Stimulated activated CD4-positive, alpha-beta T cell treated with anti-CD3 and anti-CD28 coated beads, TNF-alpha, amount 100 ng/mL, for 1 hour (primary cell): ENCODE measurements around the gene NGRN.
"Not testable (repeated sequence)": the region's sequence is repeated elsewhere in the genome, so short reads cannot be mapped to it uniquely, and the experiment has no call there.

Experiments used
- DNase-seq, 3 donors: peaks; one replicate each; pipeline ENCODE4 v3.0.0-alpha.2; 2020; ENCODE audit warnings: low read depth in 3 of 3, low spot score in 1 of 3

NGRN gene

DNA sequence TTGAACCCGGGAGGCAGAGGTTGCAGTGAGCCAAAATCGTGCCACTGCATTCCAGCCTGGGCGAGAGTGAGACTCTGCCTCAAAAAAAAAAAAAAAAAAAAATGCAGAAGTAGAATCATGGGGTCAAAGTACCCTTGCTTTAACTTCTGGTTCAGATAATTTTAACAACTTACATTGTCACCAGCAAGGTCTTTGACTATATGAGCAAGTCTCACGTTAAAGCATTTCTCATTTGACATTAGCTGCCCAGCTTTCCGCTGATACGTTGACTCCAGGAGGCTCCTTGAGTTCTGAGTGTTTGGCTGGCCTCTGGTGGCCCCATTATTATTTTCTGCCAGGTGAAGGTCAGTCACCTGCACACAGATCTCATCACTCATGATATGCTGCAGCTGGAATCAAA, 16.2 kb downstream of the NGRN start:
- not testable (repeated sequence) for DNase-seq

DNA sequence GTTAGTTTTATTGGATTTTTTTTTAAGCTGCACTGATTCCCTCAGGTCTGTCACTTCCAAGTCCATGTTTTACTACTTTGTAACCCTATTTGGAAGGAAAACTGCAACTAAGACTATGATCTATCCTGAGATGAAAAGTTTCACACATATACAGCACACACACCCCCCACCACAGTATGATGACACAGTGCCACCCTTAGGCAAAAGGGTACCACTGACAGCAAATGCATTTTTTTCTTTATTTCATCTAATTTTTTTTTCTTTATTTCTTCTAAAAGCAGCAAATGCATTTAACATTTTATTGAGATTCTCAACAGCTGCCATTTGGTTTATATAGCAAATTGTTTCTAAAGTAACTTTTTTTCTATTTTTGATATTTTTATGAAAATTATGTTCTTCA, 21.2 kb downstream of the NGRN start:
- DNase-seq, result no peak

DNA sequence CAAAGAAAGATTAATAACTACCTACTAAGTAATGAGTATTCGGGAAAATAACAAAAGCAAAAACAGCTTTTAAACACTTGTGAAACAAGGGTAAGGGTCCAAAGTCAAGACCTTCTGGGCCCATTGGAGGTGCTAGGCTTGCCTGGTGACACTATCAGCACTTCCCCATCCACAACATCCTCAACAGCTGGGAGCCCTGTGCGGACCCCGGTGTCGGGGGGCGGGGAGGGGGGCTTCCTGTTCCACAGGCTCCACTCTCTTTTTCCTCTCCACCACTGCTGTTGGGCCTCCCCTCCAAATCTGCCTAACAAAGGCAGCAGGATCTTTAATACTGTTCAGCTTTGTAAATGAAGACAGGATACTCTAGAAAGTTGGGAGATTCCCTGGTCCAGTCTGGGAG, 21.6 kb downstream of the NGRN start:
- DNase-seq, result no peak

DNA sequence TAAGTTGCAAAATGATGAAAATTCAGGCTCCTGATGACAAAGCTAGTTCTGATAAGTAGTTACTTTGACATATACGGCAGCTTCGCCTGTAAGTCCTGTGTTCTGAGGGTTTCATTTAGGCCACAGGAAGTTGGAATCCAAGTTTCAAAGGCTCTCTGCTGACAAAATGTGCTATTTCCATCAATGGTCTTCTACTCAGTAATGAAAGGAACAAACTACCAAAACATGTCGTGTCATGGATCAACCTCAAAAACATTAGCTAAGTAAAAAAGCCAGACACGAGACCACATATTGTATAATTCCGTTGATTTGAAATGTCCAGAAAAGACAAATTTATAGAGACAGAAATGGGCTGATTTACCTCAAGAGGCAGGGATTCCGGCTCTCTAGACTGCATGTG, 22.5 kb downstream of the NGRN start:
- DNase-seq, result no peak

DNA sequence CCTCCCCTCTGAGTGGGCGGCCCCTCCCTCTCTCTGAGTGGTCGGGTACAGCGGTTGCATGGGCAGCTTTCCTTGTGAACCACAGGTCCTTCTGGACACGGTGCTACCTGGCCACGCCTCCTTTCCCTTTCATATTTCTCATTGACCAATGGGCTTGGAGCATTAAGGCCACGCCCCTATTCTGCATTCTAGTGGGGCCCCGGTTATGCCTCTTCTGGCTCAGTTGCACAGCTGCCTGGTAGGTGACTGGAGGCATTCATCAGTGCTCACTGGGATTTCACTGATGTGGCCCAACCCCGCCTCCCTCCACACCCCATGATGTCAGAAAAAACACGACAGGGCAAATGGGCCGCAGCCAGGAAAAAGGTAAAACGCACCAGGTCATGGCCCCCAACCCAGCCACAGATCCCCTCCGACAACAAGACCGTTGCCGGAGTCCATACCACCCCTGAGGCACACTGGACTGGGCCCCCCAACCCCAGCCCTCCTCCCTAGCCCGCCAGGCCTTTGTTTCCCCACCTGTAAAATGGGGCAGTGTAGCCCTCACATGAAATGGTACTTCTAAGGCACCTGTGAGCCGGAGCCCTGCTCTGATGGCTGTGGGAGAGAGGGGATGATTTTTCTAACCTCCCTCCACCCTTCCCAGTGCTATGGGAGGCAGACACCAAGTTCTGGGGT, 26.3 kb downstream of the NGRN start:
- no peak for DNase-seq

DNA sequence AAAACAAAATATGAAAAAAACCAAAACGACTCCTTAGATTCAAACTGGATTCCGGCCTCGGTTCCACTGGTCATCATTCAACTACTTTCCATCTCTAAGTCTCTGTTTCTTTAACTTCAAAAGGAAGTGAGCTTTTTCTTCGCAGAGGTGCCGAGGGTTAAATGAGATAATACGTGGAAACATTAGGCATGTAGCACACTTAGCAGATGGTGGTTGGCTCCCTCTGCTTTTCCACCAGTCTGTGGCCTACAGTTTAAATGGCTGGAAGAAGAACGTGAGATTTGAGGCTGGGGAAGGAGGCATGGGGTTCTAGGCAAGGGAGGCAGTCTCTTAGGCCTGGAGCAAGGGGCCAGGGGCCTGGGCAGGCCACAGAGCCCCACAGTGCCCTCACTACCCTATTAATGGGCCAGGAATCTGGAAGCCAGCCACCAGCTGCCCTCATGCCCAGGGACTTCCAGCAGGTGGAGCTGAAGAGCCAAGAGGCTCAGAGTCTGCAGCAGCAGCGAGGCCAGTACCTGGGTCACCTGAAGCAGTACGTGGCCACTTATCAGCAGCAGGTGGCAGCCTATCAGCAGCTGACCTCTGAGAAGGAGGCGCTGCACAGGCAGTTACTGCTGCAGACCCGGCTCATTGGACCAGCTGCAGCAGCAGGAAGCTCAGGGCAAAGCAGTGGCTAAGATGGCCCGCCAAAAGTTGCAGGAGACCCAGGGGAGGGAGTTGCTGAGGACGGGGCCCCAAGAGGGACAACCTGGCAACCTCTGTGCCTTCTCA, 27.8 kb downstream of the NGRN start:
- peak; percentile 22 to 62 (median 38) for DNase-seq

DNA sequence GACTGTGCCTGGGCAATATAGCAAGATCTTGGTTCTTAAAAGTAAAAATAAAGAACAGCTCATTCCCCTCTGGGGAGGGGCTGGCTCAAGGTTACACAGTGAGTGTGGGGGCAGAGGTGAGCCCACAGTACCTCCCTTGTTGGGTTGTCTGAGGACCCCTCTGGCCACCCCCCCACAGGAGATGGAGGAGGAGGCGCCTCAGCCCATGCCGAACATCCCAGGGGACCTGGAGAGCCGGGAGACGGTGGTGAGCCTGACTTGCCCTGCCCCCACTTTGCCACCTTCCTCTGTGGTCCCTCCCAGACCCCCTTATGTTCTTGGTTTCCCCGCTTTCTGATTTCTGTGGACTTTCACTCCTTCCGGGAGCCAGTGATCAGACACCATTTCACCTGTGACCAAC, 28.7 kb downstream of the NGRN start:
- DNase-seq, result no peak

DNA sequence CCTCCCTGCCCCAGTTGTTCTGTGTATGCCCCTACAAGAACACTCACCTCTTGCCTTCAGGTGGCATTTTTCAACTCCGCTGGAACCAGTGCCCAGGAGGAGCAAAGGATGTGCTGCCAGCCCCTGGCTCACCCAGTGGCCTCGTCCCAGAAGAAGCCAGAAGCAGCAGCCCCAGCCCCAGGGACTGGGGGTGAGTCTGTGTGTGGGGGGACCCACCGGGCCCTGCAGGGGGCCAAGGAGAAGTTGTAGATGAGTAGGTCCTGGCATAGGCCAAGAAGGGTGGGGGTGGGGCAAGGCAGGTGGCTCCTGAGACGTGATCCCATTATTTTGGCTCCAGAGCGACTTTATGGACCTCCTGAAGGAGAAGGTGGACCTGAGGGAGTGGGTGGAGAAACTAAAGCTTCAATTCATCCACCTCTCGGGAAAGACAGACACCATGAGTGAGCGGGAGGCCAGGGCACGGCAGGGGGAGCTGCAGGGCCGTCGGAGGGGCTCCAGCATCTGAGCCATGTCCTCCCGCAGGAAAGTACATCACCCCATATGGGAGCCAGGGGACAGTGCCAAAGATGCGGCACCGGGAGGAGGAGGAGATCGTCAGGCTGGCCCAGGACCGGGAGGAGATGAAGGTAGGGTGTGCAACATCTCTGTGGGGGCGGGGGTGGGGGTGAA, 29.3 kb downstream of the NGRN start:
- no peak for DNase-seq

DNA sequence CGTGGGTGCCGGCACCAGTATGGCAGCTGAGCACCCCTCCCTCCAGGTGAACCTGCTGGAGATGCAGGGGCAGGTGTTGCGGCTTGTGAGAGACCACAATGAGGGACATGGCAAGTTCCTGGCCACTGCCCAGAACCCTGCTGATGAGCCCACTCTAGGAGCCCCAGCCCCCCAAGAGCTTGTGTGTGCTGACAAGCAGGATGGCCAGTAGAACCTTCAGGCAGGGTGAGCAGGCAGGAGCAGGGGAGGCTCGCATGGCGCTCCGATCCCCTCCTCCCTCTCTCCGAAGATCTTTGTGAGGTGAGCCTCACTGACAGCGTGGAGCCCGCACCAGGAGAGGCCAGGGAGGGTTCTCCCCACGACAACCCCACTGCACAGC, 29.8 kb downstream of the NGRN start:
- DNase-seq, result no peak

DNA sequence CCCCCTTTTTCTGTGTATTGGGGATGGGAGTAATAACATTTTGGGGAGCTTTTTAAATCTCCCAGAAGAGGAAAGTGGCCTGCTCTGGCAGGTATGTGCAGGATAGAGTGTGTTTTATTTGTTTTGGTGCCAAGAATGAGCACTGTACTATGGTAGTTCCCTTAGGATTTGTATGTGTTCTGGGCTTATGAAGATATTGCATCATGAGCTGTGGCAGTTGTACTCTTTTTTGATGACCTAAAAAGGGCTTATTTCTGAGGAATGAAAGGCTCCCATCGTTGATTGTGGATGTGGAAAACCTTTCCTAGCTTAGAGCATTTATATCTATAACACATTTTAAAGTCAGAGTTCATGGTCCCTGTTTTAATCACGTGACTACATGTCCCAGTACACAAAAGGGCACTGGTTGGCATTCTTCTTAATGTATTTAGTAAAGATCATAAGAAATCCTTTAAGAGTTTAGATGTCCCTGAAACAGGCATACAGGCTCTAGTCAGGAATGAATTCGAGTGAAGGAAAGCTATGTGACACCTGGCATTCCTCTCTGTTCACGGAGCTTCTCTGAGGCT, 30.9 kb downstream of the NGRN start:
- not testable (repeated sequence) for DNase-seq

DNA sequence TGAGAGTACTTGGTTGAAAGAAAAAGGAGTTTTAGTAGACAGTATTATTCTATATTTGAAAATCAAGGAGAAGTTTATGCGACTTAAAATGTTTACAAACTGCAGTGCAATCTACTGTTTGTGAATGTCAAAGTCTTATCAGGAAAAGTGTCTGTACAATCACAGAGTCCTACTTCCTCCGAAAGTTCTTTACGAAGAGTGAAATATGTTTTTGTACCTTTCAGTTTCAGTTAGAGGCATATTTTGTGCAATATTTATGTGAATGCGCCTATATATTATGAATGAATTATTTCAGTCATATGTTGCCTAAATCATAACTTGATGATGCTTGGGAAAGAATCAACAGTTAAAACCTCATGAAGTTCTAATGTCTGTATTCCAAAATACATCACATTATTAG, 31.5 kb downstream of the NGRN start:
- no peak for DNase-seq

DNA sequence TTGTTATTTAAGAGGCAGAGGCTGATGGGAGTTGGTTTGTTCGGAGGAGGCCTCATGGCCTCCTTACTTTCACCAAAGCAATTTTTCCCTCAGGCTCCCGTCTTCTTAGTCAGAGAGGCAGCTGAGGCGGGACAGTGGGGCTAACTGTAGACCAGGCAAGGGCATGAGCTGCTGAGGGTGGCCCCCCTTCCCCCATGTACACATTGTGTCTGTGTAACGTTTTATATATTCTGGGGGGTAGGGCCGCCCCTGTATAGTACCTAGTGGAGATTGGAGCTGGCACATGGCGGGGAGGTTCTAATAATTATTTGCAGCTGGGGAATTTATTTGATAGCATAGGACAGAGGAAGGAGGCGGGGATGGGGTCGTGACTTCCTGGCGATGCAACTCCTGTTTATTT, 35.1 kb downstream of the NGRN start:
- DNase-seq, result no peak

DNA sequence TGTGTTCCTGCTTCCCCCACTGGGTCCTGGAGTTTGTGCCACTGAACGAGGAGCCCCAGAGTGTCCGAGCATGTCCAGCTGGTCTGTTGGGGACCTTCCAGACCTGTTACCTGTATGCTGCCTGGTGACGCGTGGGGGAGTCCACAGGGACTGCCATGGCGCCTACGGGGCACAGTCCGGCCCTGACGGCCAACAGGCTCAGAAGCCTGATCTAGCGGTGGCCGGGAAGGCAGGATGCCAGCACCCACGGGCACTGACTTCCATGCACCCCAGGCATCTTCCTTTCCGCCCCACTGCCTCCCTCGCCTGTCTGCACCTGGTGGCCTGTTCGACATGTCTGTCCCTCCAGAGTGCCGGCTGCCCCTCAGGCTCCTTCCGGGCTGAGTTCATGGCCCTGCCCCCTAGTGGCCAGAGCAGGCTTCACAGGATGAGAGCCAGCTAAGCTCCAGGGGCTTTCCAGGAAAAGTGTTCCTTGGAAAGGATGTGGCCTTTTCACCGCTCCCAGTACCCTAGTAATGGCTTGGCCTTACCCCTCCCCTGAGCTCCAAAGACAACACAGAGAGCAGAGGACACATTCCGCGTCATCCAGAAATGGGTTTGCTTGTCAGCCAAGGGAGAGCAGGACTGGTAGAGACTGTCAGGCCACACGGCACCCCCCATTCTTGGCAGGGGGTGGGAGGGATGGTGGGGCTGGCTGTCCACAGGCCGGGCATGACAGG, 35.7 kb downstream of the NGRN start:
- DNase-seq, result peak in 1 of 3 donors; percentile 41

DNA sequence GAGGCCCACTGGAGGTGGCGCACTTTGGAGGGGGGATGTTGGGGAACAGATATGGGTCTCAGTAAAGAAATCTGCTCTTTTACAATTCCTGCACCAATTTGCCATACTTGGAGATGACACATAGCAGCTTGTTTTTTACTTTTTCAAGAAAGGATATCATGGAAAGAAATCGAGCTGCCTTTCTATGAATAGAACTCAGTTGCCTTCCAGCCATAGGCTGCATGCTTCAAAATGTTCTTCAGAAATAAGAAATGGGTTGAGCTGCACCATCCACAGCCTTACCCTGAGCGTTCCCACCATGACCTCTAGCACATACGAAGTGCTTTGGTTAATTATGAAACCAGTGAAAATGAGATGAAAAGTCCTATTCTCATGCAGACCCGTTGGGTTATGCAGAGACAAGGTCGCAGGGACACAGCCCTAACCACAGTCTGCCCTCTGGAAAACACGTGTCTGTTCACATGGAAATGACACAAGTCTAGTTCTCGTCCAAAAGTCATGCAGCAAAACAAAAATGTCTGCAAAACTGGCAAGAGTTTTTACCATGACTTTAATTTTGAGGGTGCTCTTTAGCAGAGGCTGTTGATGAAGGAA, 36.3 kb downstream of the NGRN start:
- DNase-seq, result no peak

DNA sequence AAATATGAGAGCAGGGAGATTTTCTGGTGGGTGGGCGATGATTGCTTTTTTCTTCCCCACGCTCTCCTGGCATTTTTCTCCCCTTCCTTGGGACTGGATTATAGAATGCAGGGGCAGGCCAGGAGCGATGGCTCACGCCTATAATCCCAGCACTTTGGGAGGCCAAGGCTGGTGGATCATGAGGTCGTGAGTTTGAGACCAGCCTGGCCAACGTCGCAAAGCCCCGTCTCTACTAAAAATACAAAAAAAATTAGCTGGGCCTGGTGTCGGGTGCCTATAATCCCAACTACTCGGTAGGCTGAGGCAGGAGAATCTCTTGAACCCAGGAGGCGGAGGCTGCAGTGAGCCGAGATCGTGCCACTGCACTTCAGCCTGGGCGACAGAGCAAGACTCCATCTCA, 39.9 kb downstream of the NGRN start:
- not testable (repeated sequence) for DNase-seq

DNA sequence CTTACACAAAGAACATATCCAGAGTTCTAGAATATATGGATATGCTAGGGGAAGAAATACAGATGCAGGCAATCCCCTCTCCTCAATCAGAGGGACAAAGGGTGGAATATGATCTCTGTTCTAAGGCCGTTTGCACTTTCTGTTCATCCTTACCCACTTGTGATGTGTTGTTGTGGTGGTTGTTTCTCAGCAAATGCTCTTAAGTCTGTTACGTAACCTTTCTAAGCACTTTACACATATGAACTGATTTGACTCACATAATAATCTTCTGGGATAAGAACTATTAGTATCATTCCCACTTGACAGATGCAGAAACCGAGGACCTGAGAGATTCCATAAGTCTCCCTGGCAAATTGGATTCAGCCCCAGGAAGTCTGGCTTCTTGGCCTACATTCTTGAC, 40.5 kb downstream of the NGRN start:
- no peak for DNase-seq

DNA sequence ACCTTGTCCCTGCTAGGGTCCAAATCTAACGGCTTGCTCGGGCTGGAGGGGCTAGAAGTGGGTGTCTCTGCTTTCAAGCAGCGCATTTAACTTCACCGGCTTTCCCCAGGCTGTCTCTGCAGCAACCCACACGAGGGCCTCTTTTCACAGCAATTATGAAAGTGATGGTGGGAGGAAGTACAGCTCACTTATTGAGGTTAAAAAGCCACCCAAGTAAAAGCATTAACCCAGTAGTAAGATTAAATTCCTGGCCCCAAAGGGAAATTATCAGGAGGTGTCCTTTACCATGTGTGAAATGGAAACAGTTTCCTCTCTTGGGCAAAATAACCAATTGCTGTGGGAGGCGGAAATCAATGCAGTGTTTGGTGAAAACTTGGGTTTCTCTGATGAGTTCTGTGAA, 41.1 kb downstream of the NGRN start:
- DNase-seq, result no peak

DNA sequence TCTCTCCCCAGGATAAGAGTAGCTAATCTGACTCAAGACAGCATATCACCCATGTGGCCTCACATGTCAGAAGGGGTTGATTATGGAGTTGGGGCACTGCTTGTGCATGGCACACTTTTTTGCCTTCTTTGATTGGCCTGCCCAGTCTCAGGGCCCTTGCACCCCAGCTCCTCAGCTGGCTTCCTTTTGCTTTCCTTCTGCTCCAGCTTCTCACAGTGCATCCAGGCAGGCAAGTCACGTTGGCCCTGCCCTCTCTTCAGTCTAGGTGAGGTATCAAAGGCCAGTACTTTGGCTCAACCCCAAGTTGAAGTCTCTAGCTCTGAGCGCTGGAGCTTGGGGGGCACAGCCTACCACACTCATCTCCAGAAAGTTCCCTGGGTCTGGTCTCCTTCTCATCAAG, 42.2 kb downstream of the NGRN start:
- no peak for DNase-seq

DNA sequence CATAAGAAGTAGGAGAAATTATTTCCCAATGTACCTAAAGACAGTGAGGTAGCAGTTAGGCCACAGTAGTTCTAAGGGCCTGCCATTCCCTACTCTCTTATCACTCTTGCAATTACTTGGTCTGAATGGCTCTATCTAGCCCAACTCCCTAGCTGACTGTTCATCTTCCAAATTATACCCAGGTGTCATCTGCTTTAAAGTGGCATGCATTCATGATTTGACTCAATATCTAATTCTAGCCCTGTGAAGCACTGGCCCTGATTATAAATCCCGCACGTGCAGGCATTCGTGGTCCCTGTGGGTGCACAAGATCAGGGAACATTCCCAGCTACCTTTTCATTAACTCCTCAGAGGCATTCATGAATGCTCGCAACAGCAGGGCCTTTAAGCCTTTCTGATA, 43.5 kb downstream of the NGRN start:
- no peak for DNase-seq

DNA sequence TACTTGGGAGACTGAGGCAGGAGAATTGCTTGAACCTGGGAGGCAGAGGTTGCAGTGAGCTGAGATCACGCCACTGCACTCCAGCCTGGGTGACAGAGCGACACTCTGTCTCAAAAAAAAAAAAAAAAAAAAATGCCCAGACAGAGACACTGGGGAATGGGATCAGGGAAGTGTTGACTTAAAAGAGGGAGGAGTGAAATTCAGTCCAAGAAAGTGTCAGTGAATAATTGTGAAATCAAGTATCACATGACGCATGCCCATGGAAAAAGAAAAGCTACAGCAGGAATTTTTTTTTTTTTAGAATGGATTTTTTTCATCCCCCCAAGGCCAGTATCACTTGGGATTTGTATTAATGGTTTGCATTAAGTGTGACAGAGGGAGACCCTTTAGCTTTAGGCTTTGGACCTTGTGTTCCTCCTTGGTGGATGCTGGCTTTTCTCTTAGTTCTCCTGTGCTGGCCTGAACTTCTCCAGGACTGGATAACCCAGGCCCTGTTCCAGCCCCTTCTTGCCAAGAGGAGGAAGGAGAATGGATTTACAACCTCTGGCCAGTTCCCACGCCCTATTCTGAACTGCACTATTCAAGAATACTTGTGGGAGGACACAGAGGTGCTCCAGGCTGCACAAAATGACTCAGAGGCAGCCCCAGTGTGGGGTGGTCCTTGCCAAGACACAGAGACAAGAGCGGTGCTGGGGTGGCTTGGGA, 50.0 kb downstream of the NGRN start:
- DNase-seq, result no peak
